Jurkat, Clone E6-1 (cell line): Measurements from ENCODE around the gene TROAP.

Source experiments
- DNase-seq: peaks from one replicate; pipeline ENCODE4 v3.0.0-alpha.2; 2011; ENCODE audit warnings: low read depth, low spot score
- H3K4me3 ChIP-seq: 2 replicates; pipeline ENCODE4 v1.5.1; 2011; ENCODE audit warnings: mild to moderate bottlenecking, low read length, control low read depth, moderate library complexity

TROAP gene

DNA sequence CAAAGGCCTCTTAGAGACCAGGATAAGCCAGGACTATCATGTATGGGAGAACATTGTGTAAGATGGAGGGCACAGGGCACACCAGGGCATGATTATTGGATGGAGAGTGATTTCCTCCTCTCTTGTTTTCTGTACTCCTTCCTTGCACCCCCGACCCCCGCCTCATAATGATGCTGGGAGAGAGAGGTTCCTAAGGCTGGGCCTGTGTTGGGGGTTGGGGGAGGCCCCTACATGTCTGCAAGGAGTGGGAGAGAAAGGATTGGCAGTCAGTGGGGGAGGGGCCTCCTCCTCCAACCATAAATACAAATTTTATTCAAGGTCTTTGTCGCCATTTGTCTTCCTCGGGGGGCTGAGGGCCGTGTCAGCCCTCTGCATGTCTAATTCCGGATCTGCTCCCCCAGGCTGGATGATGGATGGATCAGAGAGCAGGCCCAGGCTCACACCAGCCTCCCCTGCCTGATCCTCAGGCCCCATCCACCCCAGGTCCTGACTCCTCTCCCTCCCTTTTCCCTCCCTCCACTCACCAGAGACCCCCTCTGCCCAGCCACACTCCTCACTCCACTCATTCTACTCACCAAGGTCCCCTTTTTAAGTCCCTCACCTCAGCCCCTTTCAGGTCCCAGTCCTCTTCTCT, 15.9 kb downstream of the TROAP start:
- DNase-seq, result no peak
- H3K4me3 ChIP-seq, result no peak overlapping the region

- no peak for DNase-seq
- H3K4me3 ChIP-seq, result no peak overlapping the region
Measured at GRCh38 chr12:49339464-49339861, 16.4 kb downstream of the TROAP start.

GRCh38 chr12:49340095-49340870, 17.2 kb downstream of the TROAP start:
- H3K4me3 ChIP-seq, result no peak overlapping the region
- no peak for DNase-seq

- H3K4me3 ChIP-seq, result no peak overlapping the region
- no peak for DNase-seq
Measured at GRCh38 chr12:49340971-49341776, 18.1 kb downstream of the TROAP start.

GRCh38 chr12:49341777-49342065, 18.7 kb downstream of the TROAP start:
- H3K4me3 ChIP-seq, result no peak overlapping the region

DNA sequence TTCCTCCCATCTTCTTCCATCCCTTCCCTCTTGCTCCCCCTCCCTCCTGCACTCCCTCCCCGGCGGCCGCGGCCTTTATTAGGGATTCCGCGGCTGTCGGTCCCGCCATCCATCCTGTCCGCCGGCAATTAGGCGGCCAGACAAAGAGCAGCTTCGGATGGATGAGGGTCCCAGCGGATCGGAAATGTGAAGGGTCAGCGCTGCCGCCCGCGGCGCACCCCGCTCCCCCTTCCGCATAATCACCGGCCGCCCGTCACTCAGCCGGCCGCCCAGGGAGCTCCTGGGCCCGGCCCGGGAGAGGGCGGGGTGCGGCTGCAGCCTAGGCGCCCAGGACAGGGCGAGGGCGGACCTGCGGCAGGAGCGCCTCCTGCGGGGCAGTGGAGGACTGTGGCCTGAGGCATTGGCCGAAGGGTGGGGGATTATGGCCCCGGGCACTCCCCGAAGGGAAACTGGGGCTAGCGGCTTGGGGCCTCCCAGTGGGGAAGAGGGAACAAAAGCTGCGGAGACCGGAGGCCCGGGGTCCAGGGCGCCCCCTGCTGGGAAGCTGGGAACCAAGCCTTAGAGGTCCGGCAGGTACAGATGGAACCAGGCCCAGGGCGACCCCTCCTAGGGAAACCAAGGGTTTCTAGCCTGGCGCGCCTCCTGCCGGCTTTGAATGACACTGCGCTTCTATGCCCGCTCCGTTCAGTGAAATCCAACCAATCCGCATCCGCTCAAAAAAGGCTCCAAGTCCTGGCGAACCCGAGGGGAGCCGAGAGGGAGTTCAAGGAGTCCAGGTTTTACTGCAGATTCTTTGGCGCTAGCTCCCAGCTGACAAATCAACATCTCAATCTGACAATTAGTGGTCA, 19.2 kb downstream of the TROAP start:
- DNase-seq, result peak; percentile 73
- peak overlapping the region; percentile 30 for H3K4me3 ChIP-seq

More at GRCh38 chr12:49341777-49342065, 18.7 kb downstream of the TROAP start:
- no peak for DNase-seq

GRCh38 chr12:49342914-49343731, 20.1 kb downstream of the TROAP start:
- DNase-seq, result no peak
- H3K4me3 ChIP-seq, result peak overlapping the region; percentile 30

DNA sequence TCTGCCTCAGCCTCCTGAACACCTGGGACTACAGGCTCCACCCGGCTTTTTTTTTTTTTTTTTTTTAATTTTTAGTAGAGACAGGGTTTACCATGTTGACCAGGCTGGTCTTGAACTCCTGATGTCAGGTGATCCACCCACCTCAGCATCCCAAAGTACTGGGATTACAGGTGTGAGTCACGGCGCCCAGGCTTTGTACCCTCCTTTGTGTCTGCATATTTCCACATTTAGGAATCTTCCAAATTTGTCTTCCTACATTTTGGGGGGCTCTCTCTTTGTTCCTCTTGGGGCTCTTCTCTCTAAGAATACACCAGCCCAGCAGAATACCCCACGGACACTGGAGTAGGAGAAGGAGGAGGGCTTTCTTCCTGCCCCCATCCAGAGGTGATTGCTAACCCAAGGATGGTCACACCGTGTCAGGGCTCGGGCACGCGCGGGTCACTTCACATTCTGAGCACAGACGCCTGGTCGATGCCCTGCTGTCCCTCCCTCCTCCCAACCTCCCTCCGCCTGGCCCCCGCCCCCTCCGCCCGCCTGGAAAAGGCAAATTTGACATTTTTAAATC, 21.5 kb downstream of the TROAP start:
- no peak overlapping the region for H3K4me3 ChIP-seq
- DNase-seq, result no peak

DNA sequence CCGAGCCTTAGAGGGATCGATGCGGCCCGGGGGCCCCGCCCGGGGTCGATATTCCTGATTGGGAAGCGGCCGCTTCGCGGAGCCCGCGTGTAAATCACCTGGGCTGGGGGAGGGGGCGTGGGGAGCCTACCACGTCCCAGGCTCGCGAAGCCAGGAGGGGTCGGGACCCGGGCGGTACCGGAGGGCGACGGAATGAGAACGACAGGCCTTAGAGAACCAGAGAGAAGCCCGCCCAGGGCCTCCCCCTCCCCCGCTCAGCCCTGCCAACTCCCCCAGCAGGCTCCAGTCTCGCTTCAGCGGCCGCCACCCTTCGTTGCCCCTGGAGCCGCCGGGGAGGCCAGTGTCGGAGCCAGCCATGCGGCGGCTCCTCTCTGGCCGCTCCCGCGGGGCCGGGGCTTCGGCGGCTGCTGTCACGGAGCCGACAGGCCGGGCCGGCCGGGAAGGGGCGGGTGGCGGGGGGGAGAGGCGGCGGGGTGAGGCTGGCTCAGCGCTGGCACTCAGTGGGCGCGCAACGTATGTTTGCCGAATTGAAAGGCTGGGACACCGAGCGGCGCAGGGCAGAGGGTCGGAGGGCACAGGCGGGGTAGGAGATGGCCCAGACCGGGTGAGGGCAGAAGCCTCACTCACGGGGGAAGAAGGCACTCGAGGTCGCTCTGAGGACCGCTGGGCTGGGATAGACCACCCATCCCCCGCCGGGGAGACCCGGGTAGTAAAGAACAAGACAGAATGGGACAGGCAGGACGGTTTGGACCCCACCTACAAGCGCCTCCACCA, 22.2 kb downstream of the TROAP start:
- DNase-seq, result no peak

DNA sequence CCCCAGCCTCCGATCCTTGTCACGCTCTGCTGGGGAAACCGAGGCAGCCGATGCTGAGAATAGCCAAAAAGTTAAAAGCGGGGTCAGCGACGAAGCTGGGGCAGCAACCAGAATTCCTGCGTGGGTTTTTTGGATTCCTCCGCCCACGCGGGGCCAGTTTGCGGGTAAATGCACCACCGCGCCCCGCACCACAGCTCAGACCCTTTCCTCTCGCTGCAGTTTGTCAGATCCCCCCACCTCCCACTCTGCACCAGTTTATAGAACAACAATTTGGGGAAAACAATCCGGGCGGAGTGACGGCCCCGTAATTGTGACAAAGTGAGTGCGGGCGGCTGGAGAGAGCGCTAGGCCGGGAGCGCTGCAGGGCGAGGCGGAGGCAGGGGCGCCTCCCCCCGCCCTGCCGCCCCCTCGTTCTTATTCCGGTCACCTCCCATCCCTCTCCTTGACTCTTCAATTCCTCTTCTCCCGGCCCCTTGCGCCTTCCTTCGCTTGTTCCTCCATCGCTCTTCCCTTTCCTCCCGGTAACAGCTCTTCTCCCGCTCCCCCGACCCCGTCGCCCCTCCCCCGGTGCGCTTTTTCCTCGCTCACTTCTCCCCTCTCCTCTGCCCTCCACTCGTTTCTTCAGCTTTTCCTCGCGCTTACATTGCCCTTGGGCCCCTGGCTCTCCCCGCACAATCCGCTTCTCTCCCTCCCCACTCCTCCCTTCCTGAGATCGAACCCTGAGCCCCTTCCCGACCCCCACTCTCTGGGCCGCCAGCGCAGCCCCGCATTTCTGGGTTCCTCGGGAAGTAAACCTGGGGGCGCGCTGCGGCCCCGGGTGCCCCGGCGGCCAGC, 23.0 kb downstream of the TROAP start:
- no peak for DNase-seq

More for the DNA sequence above, 22.2 kb downstream of the TROAP start:
- no peak overlapping the region for H3K4me3 ChIP-seq

DNA sequence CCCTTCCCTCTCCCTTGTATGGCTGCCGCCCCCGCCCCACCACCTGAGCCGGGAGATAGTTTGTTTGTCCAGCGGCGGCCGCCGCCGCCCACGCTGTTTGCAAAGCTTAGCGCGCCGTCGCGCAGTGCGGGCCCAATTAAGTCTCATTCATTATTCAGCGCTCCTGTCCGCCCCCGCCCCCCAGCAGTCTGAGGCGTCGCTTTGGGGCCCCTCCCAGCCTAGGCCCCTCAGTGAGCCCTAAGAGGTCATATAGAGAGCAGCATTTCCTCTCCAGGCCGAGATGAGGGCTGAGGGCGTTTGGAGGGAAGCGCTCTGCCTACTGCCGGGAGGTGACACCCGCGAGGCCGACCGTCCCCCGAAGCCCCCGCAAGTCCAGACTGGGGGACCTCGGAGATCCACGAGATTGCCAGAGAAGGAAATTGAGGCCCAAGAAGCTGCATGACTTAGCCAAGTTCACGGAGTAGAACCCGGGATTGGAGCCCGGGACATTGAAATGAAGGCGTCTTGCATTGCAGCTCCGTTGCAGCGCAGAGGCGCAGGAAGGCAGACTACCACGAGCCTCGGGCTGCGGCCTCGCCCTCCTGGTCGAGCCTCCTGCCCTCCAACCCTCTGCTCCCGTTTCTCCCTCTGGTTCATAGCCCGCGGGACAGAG, 23.7 kb downstream of the TROAP start, which contains the start of gene DNAJC22:
DNAJC22 (plus strand) TSS at position 230 of the 652 bp plus-strand sequence. CDS start 1,985 bp downstream, outside the sequence.
- peak within 1 kb of the TSS; percentile 34 for H3K4me3 ChIP-seq
- DNase-seq, result no peak

More for the DNA sequence above, 23.0 kb downstream of the TROAP start:
- H3K4me3 ChIP-seq, result no peak overlapping the region

GRCh38 chr12:49347311-49348193, 24.5 kb downstream of the TROAP start:
- DNase-seq, result peak; percentile 31
- H3K4me3 ChIP-seq, result peak overlapping the region; percentile 34

- no peak overlapping the region for H3K4me3 ChIP-seq
- no peak for DNase-seq
Measured at GRCh38 chr12:49348781-49349180, 25.7 kb downstream of the TROAP start.

GRCh38 chr12:49349266-49349665, 26.2 kb downstream of the TROAP start:
- DNase-seq, result no peak
- no peak overlapping the region for H3K4me3 ChIP-seq

GRCh38 chr12:49352351-49352750, 29.3 kb downstream of the TROAP start:
- DNase-seq, result no peak
- H3K4me3 ChIP-seq, result no peak overlapping the region
